HepG2 (cell line): ENCODE data around the gene MEI1.

Experiments
- BRD4 ChIP-seq: sonication (generic); formaldehyde crosslinking; IDR thresholded peaks from 2 replicates; pipeline ENCODE4 v1.4.0; 2020; ENCODE audit warnings: missing genetic modification reagents
- YY1 ChIP-seq: IDR thresholded peaks from 2 replicates; pipeline ENCODE4 v1.6.1; 2011; ENCODE audit warnings: low read length, low read depth, moderate library complexity, mild to moderate bottlenecking; ENCODE audit not compliant: insufficient read depth, insufficient replicate concordance
- ZNF496 ChIP-seq: sonication (generic); formaldehyde crosslinking; IDR thresholded peaks from 2 replicates; pipeline ENCODE4 v1.8.1; 2023; ENCODE audit warnings: mild to moderate bottlenecking, moderate library complexity, missing genetic modification reagents; ENCODE audit not compliant: insufficient replicate concordance

- no peak for TF ChIP-seq YY1
- no peak for TF ChIP-seq BRD4 (CRISPR knock-in tag)
- TF ChIP-seq ZNF496 (CRISPR knock-in tag): no peak
Measured at GRCh38 chr22:41681616-41682015, 17.7 kb upstream of the MEI1 start.
